PC-9 (cell line): Measurements from ENCODE around the gene PFN2.
"Not testable (repeated sequence)": the region's sequence is repeated elsewhere in the genome, so short reads cannot be mapped to it uniquely, and the experiment has no call there.

Experiments
- CTCF ChIP-seq: fragments of 200-600 bp; sonication (generic); conservative IDR thresholded peaks from 2 replicates; pipeline ENCODE4 v1.6.1; 2017; ENCODE audit warnings: mixed run types, antibody characterized with exemption, mild to moderate bottlenecking, moderate library complexity
- EZH2 ChIP-seq: fragments of 200-600 bp; sonication (generic); IDR thresholded peaks from 2 replicates; pipeline ENCODE4 v1.8.0; 2017; ENCODE audit warnings: antibody characterized with exemption, low read depth

GRCh38 chr3:149943966-149944365 lies 26.7 kb downstream of the PFN2 start:
- not testable (repeated sequence) for TF ChIP-seq CTCF, EZH2
